ENCODE results near the gene C19orf12. TPM values are rescaled to one million over a fixed set of nuclear protein-coding genes. Genes with fewer than 3 reads are reported as not detected.

The C19orf12 gene
- total RNA-seq, 2 donors from 2014 or later = 36.1 to 46.4 TPM

DNA sequence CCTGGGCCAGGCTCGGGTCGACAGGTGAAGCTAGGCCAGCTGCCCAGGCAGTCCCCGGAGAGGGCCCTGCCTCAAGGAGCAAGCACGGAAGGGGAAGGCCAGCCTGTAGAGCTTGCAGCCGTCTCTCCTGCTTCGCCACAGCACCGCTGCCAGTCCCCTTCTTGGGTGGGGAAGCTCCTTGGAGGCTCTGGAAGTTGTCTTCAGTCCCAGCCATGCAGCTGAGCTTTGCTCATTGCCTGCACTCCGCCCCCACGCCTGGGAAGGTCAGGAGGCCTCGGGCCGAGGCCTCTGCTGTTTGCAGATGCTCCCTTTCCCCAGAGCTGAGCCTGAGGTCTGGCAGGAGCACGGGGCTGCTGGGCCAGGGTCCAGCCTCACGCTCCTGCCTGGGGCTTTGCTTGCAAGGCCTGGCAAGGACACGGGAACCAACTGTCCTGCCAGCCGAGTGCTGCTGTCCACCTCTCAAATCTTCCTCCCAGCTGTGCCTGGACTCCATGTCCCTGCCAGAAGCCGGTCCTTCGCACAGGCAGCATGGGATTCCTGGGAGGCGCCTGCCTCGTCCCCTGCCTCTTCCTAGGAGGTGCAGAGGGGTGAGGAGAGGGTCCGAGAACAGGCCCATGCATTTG, 36.5 kb downstream of the C19orf12 start:
- Histone ChIP-seq H3K27ac (peak overlapping the region; percentile 33 to 45), H3K27me3 (replicated peaks; ENCODE audit: insufficient read depth) (no peaks in the 10 kb centered on the region), H3K4me3 (no peak overlapping the region), H3K4me1 (ENCODE audit: control insufficient read depth in 1 of 2, low read depth in 2 of 2) (peaks cover 55 to 99% of the 10 kb centered on the region in 2 donors), H3K9me3 (no peaks in the 10 kb centered on the region), H3K36me3 (peaks cover 27% of the 10 kb centered on the region)
- no peak for DNase-seq (ENCODE audit: low spot score)
- ATAC-seq (ENCODE audit: insufficient number of reproducible peaks, low FRiP score, low read depth) = no peak
- TF ChIP-seq, protein P1, sequence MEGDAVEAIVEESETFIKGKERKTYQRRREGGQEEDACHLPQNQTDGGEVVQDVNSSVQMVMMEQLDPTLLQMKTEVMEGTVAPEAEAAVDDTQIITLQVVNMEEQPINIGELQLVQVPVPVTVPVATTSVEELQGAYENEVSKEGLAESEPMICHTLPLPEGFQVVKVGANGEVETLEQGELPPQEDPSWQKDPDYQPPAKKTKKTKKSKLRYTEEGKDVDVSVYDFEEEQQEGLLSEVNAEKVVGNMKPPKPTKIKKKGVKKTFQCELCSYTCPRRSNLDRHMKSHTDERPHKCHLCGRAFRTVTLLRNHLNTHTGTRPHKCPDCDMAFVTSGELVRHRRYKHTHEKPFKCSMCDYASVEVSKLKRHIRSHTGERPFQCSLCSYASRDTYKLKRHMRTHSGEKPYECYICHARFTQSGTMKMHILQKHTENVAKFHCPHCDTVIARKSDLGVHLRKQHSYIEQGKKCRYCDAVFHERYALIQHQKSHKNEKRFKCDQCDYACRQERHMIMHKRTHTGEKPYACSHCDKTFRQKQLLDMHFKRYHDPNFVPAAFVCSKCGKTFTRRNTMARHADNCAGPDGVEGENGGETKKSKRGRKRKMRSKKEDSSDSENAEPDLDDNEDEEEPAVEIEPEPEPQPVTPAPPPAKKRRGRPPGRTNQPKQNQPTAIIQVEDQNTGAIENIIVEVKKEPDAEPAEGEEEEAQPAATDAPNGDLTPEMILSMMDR (IDR thresholded peaks at IDR 0.05) = no peak

DNA sequence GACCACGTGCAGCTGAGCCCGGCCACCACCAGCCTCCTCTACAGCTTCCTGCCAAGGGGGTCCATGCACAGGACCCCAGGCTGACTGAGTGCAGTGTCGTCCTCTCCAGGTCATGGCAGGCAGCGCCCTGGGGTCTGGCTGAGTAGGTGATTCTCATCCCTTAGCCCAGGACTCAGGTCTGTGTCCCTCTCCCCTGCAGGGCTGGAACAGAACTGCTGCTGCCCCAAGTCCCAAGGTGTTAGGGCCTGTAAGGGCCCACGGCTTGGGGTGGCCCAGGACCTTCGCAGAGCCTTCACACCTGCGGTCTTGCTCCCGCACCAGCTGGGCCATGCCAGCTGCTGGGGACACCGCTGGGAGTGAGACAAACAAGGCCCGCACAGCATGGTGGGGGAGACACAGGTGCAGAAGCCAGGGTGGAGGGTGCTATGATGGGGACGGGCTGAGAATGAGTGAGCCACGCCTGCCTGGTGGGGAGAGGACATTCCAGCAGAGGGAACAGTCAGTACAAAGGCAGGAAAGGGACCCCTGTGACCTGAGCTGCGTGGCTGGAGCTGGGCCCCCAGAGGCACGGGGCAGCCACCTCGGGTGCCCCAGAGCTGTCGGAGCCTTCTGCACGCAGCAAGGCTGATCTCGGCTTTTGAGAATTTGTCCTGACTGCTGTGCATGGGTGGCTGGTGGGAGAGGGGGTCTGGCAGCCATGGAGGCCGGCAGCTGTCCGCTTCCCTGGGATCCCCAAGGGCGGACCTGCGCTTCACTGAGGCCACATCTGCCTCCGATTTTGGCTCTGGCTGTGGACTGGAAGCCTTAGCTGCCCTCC, 37.9 kb downstream of the C19orf12 start:
- Histone ChIP-seq H3K4me3 (no peak overlapping the region), H3K27ac (peak overlapping the region; percentile 45 to 61), H3K4me1 (ENCODE audit: control insufficient read depth in 1 of 2, low read depth in 2 of 2) (peaks cover 48 to 99% of the 10 kb centered on the region in 2 donors), H3K9me3 (no peaks in the 10 kb centered on the region), H3K36me3 (peaks cover 27% of the 10 kb centered on the region), H3K27me3 (replicated peaks; ENCODE audit: insufficient read depth) (no peaks in the 10 kb centered on the region)
- no peak for DNase-seq (ENCODE audit: low spot score)
- TF ChIP-seq, protein P1 (IDR thresholded peaks at IDR 0.05) = no peak
- no peak for ATAC-seq (ENCODE audit: insufficient number of reproducible peaks, low FRiP score, low read depth)

DNA sequence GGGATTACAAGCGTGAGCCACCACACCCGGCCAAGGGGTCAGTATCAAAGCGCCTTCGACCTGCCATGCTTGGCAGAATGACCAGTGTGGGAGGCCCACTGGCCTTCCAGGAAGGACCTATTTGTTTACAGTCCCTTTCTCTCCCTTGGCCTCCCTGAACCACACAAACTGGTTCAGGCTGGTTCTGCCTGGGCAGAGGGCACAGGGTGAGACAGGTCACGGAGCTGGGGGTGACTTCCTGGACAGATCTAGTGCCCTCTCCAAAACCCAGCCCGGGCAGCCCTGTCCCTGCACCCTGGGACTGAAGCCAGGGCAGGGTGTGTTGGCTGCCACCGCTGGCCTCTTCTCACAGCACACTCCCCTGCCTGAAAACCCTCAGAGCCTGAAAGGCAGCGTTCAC, 38.5 kb downstream of the C19orf12 start:
- H3K36me3 ChIP-seq = peaks cover 27% of the 10 kb centered on the region
- ATAC-seq (ENCODE audit: insufficient number of reproducible peaks, low FRiP score, low read depth) = no peak
- DNase-seq (ENCODE audit: low spot score) = no peak
- TF ChIP-seq, protein P1 (IDR thresholded peaks at IDR 0.05) = no peak
- no peak overlapping the region for H3K4me3 ChIP-seq
- H3K4me1 ChIP-seq (ENCODE audit: control insufficient read depth in 1 of 2, low read depth in 2 of 2) = peaks cover 49 to 99% of the 10 kb centered on the region in 2 donors
- no peaks in the 10 kb centered on the region for H3K27me3 ChIP-seq (replicated peaks; ENCODE audit: insufficient read depth)
- no peaks in the 10 kb centered on the region for H3K9me3 ChIP-seq
- peak overlapping the region; percentile 45 to 61 for H3K27ac ChIP-seq

DNA sequence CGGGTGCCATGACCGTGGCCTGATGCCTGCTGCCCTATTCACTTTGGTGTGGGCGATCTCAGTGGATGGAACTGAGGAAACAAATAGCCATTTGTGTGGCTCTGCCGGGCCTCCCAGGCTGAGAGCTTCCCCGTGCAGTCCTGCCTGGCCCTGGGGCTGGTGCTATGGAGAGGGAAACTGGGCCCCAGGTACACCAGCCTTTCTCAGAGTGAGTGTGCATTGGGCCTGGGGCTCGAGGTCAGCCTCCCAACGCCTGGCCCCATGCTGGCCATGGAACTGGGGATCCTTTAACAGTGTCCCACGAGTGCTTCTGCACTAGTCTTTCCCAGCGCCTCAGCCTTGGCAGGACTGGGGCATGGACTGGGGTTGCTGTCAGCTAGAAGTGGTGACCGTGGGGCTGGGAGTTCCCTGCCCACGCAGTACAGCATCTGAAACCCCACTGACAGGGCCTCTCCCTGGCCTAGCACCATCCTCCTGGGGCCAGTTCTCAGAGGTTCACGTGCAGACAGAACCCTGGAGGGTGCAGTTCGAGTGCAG, 39.3 kb downstream of the C19orf12 start:
- no peaks in the 10 kb centered on the region for H3K27me3 ChIP-seq (replicated peaks; ENCODE audit: insufficient read depth)
- peak overlapping the region in 1 of 2 donors; percentile 61 for H3K27ac ChIP-seq
- no peaks in the 10 kb centered on the region for H3K9me3 ChIP-seq
- peaks cover 27% of the 10 kb centered on the region for H3K36me3 ChIP-seq
- ATAC-seq (ENCODE audit: insufficient number of reproducible peaks, low FRiP score, low read depth) = no peak
- no peak for DNase-seq (ENCODE audit: low spot score)
- peaks cover 47 to 99% of the 10 kb centered on the region in 2 donors for H3K4me1 ChIP-seq (ENCODE audit: control insufficient read depth in 1 of 2, low read depth in 2 of 2)
- H3K4me3 ChIP-seq = no peak overlapping the region
- TF ChIP-seq, protein P1 (IDR thresholded peaks at IDR 0.05) = no peak

DNA sequence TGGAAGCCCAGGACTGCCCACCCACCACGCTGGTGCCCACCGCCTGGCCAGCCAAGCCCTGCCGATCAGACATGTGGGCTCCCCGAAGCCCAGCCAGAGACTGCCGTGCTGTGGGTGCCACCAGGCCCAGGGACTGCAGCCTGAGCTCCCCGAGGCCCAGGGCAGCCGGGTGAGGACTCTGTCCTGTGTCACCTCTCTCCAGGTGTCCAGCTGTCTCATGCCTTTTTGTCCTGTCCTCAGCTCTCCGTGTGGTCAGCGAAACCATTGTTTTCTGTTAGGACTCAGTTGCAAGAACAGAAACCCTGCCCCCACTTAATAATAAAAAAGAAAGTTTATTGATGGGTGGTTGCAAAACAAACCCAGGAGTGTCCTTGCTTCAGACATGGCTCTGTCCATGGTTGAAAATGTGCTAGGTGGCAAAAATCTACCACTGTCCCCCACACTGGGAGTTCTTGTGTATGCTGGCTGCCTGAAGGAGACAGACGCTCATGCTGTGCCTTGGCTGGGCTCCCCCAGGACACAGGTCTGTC, 39.9 kb downstream of the C19orf12 start:
- ATAC-seq (ENCODE audit: insufficient number of reproducible peaks, low FRiP score, low read depth) (no peak), DNase-seq (ENCODE audit: low spot score) (no peak)
- TF ChIP-seq, protein P1 (IDR thresholded peaks at IDR 0.05) = no peak
- peaks cover 27% of the 10 kb centered on the region for H3K36me3 ChIP-seq
- H3K4me1 ChIP-seq (ENCODE audit: control insufficient read depth in 1 of 2, low read depth in 2 of 2) = peaks cover 48 to 99% of the 10 kb centered on the region in 2 donors
- H3K4me3 ChIP-seq = no peak overlapping the region
- H3K27me3 ChIP-seq (replicated peaks; ENCODE audit: insufficient read depth) = no peaks in the 10 kb centered on the region
- H3K9me3 ChIP-seq = no peaks in the 10 kb centered on the region
- no peak overlapping the region for H3K27ac ChIP-seq
